Measurements from ENCODE around the gene RENBP.
"Not testable (repeated sequence)": the region's sequence is repeated elsewhere in the genome, so short reads cannot be mapped to it uniquely, and the experiment has no call there.

The RENBP gene

GRCh38 chrX:153944140-153944799, at the start of gene RENBP:
TSS of gene RENBP (minus strand) at chrX:153944643. CDS start at chrX:153944610, 33 bp downstream.
- DNase-seq, result peak; percentile 33

- DNase-seq, result no peak
These were observed 49.5 kb upstream of the RENBP start for GRCh38 chrX:153993978-153994377.

GRCh38 chrX:153993079-153993478, 48.6 kb upstream of the RENBP start:
- no peak for DNase-seq

GRCh38 chrX:153992180-153992579, 47.7 kb upstream of the RENBP start:
- no peak for DNase-seq

- no peak for DNase-seq
These were observed 46.7 kb upstream of the RENBP start for GRCh38 chrX:153991013-153991580.

- no peak for DNase-seq
These were observed 45.7 kb upstream of the RENBP start for GRCh38 chrX:153989973-153990655.

GRCh38 chrX:153988493-153988892, 44.0 kb upstream of the RENBP start:
- no peak for DNase-seq

- DNase-seq, result no peak
These were observed 40.1 kb upstream of the RENBP start for GRCh38 chrX:153984351-153985178.

GRCh38 chrX:153983321-153983801, 38.9 kb upstream of the RENBP start:
- no peak for DNase-seq

- DNase-seq, result no peak
These were observed 37.5 kb upstream of the RENBP start for GRCh38 chrX:153981771-153982533.

GRCh38 chrX:153981231-153981630, 36.8 kb upstream of the RENBP start:
- DNase-seq, result no peak

- DNase-seq, result not testable (repeated sequence)
These were observed 36.0 kb upstream of the RENBP start for GRCh38 chrX:153980394-153980793.

- no peak for DNase-seq
These were observed 30.4 kb upstream of the RENBP start for GRCh38 chrX:153974726-153975286.

- DNase-seq, result no peak
These were observed 29.7 kb upstream of the RENBP start for GRCh38 chrX:153974003-153974725.

GRCh38 chrX:153973127-153974002, 28.9 kb upstream of the RENBP start:
- DNase-seq, result peak; percentile 55

- DNase-seq, result peak; percentile 95
These were observed 28.1 kb upstream of the RENBP start, which contains the start of gene TMEM187 for GRCh38 chrX:153972368-153973126. TSS of gene TMEM187 (plus strand) at chrX:153972754. CDS start at chrX:153982063, 9,309 bp downstream.

- DNase-seq, result peak; percentile 94
These were observed 27.3 kb upstream of the RENBP start, which contains the start of gene HCFC1 for GRCh38 chrX:153971450-153972367. TSS of gene HCFC1 (minus strand) at chrX:153971818. CDS start at chrX:153970840, 978 bp downstream.

GRCh38 chrX:153971124-153971449, 26.6 kb upstream of the RENBP start:
- DNase-seq, result peak; percentile 95

All from DMS53 (cell line).